ENCODE measurements around the gene RBP3. TPM values are rescaled to one million over a fixed set of nuclear protein-coding genes. Genes with fewer than 3 reads are reported as not detected.

RBP3 gene
- polyA plus RNA-seq, 1 donor from 2014 or later, result not detected

DNA sequence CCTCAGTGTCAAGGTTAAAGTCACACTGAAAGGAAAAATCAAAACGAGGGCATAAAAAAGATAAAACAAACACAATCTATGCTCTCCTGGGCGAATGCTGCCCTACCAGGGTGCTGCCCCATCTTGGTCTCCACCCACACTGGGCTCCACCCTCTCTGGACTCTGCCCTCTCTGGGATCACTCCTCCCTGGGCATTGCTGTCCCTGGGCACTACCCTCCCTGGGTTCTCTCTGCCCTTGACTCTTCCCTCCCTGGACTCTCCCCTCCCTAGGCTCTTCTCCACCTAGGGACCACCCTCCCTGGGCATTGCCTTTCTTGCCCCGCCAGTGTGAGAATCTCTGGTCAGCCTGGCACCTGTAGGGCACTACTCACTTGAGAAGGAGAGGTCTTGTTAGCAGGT, 17.4 kb upstream of the RBP3 start:
- no peak overlapping the region for H3K27ac ChIP-seq (ENCODE audit: low read length)
- no peaks in the 10 kb centered on the region for H4K20me1 ChIP-seq (ENCODE audit: insufficient read depth)
- TF ChIP-seq, protein P1, sequence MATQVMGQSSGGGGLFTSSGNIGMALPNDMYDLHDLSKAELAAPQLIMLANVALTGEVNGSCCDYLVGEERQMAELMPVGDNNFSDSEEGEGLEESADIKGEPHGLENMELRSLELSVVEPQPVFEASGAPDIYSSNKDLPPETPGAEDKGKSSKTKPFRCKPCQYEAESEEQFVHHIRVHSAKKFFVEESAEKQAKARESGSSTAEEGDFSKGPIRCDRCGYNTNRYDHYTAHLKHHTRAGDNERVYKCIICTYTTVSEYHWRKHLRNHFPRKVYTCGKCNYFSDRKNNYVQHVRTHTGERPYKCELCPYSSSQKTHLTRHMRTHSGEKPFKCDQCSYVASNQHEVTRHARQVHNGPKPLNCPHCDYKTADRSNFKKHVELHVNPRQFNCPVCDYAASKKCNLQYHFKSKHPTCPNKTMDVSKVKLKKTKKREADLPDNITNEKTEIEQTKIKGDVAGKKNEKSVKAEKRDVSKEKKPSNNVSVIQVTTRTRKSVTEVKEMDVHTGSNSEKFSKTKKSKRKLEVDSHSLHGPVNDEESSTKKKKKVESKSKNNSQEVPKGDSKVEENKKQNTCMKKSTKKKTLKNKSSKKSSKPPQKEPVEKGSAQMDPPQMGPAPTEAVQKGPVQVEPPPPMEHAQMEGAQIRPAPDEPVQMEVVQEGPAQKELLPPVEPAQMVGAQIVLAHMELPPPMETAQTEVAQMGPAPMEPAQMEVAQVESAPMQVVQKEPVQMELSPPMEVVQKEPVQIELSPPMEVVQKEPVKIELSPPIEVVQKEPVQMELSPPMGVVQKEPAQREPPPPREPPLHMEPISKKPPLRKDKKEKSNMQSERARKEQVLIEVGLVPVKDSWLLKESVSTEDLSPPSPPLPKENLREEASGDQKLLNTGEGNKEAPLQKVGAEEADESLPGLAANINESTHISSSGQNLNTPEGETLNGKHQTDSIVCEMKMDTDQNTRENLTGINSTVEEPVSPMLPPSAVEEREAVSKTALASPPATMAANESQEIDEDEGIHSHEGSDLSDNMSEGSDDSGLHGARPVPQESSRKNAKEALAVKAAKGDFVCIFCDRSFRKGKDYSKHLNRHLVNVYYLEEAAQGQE (IDR thresholded peaks at IDR 0.05; ENCODE audit: borderline replicate concordance), result no peak
- TF ChIP-seq TAF1 (IDR thresholded peaks at IDR 0.05; ENCODE audit: low read depth) (no peak), SMC3 (conservative IDR thresholded peaks at IDR 0.05; ENCODE audit: poor library complexity) (no peak), RAD21 (conservative IDR thresholded peaks at IDR 0.05) (no peak), POLR2AphosphoS5 (IDR thresholded peaks at IDR 0.05) (no peak)
- H3K36me3 ChIP-seq (ENCODE audit: insufficient read depth, low read length), result no peaks in the 10 kb centered on the region
- no peaks in the 10 kb centered on the region for H3F3A ChIP-seq (ENCODE audit: insufficient read depth, low read length, poor library complexity, severe bottlenecking)
- no peaks in the 10 kb centered on the region for H3K79me2 ChIP-seq (replicated peaks; ENCODE audit: insufficient read depth, low read length)
- H3K4me3 ChIP-seq (ENCODE audit: low read length), result no peak overlapping the region
- H3K9me3 ChIP-seq (ENCODE audit: low read length), result no peaks in the 10 kb centered on the region
- H3K27me3 ChIP-seq (ENCODE audit: insufficient read depth, low read depth, low read length), result no peaks in the 10 kb centered on the region
- H3K9me2 ChIP-seq (ENCODE audit: insufficient read depth, low read length), result no peaks in the 10 kb centered on the region
- H3K4me2 ChIP-seq (ENCODE audit: low read length), result no peak overlapping the region
- no peak overlapping the region for H2AFZ ChIP-seq (ENCODE audit: low read depth, low read length)
- no peak overlapping the region for H3K9ac ChIP-seq (ENCODE audit: low read length)

DNA sequence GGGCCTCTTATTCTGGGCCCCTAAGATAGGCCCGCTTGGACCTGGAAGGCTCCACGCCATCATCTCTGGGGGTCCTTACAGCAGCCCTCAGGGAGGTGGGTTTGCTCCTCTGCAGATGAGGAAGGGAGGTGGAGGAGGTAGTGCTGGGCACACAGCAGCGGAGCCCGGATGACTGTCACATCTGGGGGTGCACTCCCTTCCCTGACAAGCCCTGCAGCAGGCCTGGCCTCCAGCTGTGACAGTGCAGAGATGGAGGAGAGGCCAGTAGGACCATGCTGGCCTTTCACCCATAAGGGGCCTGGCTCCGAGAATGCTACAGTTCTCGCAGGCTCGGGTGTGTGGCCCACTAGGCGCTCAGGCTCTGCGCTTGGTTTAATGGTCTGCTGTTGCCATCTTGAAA, 16.7 kb upstream of the RBP3 start:
- no peak overlapping the region for H3K4me3 ChIP-seq (ENCODE audit: low read length)
- TF ChIP-seq MXI1 (conservative IDR thresholded peaks at IDR 0.05; ENCODE audit: poor library complexity, severe bottlenecking) (no peak), EP300 (conservative IDR thresholded peaks at IDR 0.05; ENCODE audit: poor library complexity, severe bottlenecking) (no peak), EZH2 (IDR thresholded peaks at IDR 0.05; ENCODE audit: borderline replicate concordance, insufficient read depth, low read length, poor library complexity, severe bottlenecking) (no peak), POLR2AphosphoS5 (IDR thresholded peaks at IDR 0.05) (no peak), TAF1 (IDR thresholded peaks at IDR 0.05; ENCODE audit: low read depth) (no peak), RAD21 (conservative IDR thresholded peaks at IDR 0.05) (no peak), SMC3 (conservative IDR thresholded peaks at IDR 0.05; ENCODE audit: poor library complexity) (no peak)
- TF ChIP-seq, protein P2, sequence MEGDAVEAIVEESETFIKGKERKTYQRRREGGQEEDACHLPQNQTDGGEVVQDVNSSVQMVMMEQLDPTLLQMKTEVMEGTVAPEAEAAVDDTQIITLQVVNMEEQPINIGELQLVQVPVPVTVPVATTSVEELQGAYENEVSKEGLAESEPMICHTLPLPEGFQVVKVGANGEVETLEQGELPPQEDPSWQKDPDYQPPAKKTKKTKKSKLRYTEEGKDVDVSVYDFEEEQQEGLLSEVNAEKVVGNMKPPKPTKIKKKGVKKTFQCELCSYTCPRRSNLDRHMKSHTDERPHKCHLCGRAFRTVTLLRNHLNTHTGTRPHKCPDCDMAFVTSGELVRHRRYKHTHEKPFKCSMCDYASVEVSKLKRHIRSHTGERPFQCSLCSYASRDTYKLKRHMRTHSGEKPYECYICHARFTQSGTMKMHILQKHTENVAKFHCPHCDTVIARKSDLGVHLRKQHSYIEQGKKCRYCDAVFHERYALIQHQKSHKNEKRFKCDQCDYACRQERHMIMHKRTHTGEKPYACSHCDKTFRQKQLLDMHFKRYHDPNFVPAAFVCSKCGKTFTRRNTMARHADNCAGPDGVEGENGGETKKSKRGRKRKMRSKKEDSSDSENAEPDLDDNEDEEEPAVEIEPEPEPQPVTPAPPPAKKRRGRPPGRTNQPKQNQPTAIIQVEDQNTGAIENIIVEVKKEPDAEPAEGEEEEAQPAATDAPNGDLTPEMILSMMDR (IDR thresholded peaks at IDR 0.05; ENCODE audit: poor library complexity, severe bottlenecking), result no peak
- TF ChIP-seq, protein P1 (IDR thresholded peaks at IDR 0.05; ENCODE audit: borderline replicate concordance), result no peak
- no peaks in the 10 kb centered on the region for H3K36me3 ChIP-seq (ENCODE audit: insufficient read depth, low read length)

More for the DNA sequence above, 16.7 kb upstream of the RBP3 start:
- no peak overlapping the region for H3K4me2 ChIP-seq (ENCODE audit: low read length)
- no peak overlapping the region for H3K9ac ChIP-seq (ENCODE audit: low read length)
- no peaks in the 10 kb centered on the region for H3K27me3 ChIP-seq (ENCODE audit: insufficient read depth, low read depth, low read length)
- H2AFZ ChIP-seq (ENCODE audit: low read depth, low read length), result no peak overlapping the region
- H3K9me2 ChIP-seq (ENCODE audit: insufficient read depth, low read length), result no peaks in the 10 kb centered on the region
- H3K79me2 ChIP-seq (replicated peaks; ENCODE audit: insufficient read depth, low read length), result no peaks in the 10 kb centered on the region
- no peaks in the 10 kb centered on the region for H4K20me1 ChIP-seq (ENCODE audit: insufficient read depth)
- H3K27ac ChIP-seq (ENCODE audit: low read length), result no peak overlapping the region
- H3F3A ChIP-seq (ENCODE audit: insufficient read depth, low read length, poor library complexity, severe bottlenecking), result no peaks in the 10 kb centered on the region
- no peaks in the 10 kb centered on the region for H3K9me3 ChIP-seq (ENCODE audit: low read length)

All from neural cell (in vitro differentiated cells).